OCI-LY7 (cell line): ENCODE results near the gene ZMYND8. TPM values are rescaled to one million over a fixed set of nuclear protein-coding genes. Genes with fewer than 3 reads are reported as not detected.

ENCODE experiments used
- BruUV-seq: library from RNA; stranded (reverse); fragments of 400-500 nt; replicated peaks from 2 replicates; lab custom pipeline; 2021; lab: Mats Ljungman, UMichigan
- CTCF ChIA-PET: fragments of 300-600 bp; sonication (Branson Sonifier 250); formaldehyde crosslinking; loops from one replicate; lab custom pipeline; 2022; ENCODE audit warnings: antibody characterized with exemption; ENCODE audit not compliant: unreplicated experiment; lab: Charles Lee
- POLR2A ChIA-PET: fragments of 300-600 bp; sonication (Branson Sonifier 250); formaldehyde crosslinking; loops from one replicate; lab custom pipeline; 2022; ENCODE audit warnings: antibody characterized with exemption; lab: Charles Lee
- DNase-seq: peaks from one replicate; pipeline ENCODE4 v3.0.0-alpha.2; 2015; ENCODE audit warnings: low spot score
- H2AFZ ChIP-seq: fragments of 200-600 bp; sonication (generic), shearing (Covaris generic); 2 replicates; pipeline ENCODE4 v1.6.1; 2014; ENCODE audit warnings: mild to moderate bottlenecking, antibody characterized with exemption, low read length, moderate library complexity
- H3K27ac ChIP-seq: fragments of 200-600 bp; sonication (generic); 2 replicates; pipeline ENCODE4 v1.5.1; 2014; ENCODE audit warnings: mixed run types, low read depth, mild to moderate bottlenecking, moderate library complexity, low read length, inconsistent platforms; ENCODE audit not compliant: poor library complexity, severe bottlenecking
- H3K36me3 ChIP-seq: fragments of 200-600 bp; sonication (generic); 2 replicates; pipeline ENCODE4 v1.6.1; 2014; ENCODE audit warnings: mild to moderate bottlenecking, antibody characterized with exemption, low read length, moderate library complexity, mixed read lengths; ENCODE audit not compliant: insufficient read depth
- H3K4me1 ChIP-seq: fragments of 200-600 bp; sonication (generic); 2 replicates; pipeline ENCODE4 v1.5.1; 2014; ENCODE audit warnings: mild to moderate bottlenecking, low read length; ENCODE audit not compliant: insufficient read depth, poor library complexity, severe bottlenecking
- H3K4me2 ChIP-seq: fragments of 200-600 bp; sonication (generic); 2 replicates; pipeline ENCODE4 v1.6.1; 2014; ENCODE audit warnings: mild to moderate bottlenecking, low read length
- H3K4me3 ChIP-seq: fragments of 200-600 bp; sonication (generic); 2 replicates; pipeline ENCODE4 v1.5.1; 2014; ENCODE audit warnings: mild to moderate bottlenecking, low read depth, low read length; ENCODE audit not compliant: poor library complexity, severe bottlenecking
- H3K79me2 ChIP-seq: fragments of 200-600 bp; sonication (generic); 2 replicates; pipeline ENCODE4 v1.6.1; 2016; ENCODE audit warnings: low read depth, mild to moderate bottlenecking, low read length, moderate library complexity, mixed read lengths; ENCODE audit not compliant: insufficient read depth
- H3K9me2 ChIP-seq: fragments of 200-600 bp; sonication (generic); 2 replicates; pipeline ENCODE4 v1.6.1; 2016; ENCODE audit warnings: mild to moderate bottlenecking, low read length, mixed read lengths; ENCODE audit not compliant: insufficient read depth
- H3K9me3 ChIP-seq: fragments of 200-600 bp; sonication (generic); 2 replicates; pipeline ENCODE4 v1.6.1; 2014; ENCODE audit warnings: mild to moderate bottlenecking, mixed run types, low read length, mixed read lengths
- H4K20me1 ChIP-seq: fragments of 200-600 bp; sonication (generic); 2 replicates; pipeline ENCODE4 v1.6.1; 2014; ENCODE audit warnings: mild to moderate bottlenecking, antibody characterized with exemption, low read length, moderate library complexity, mixed read lengths; ENCODE audit not compliant: insufficient read depth
- EZH2phosphoT487 ChIP-seq: fragments of 200-600 bp; sonication (generic); IDR thresholded peaks from 2 replicates; pipeline ENCODE4 v1.6.1; 2018; ENCODE audit warnings: low read depth, borderline replicate concordance, mild to moderate bottlenecking, mixed run types, antibody characterized with exemption, low read length, moderate library complexity, mixed read lengths
- intact Hi-C: fragments of 100-400 bp; cut with micrococcal nuclease; formaldehyde crosslinking; loops from one replicate; pipeline ENCODE4 v1.10.0; 2022; ENCODE audit not compliant: unreplicated experiment
- total RNA-seq, 2 experiments: library from RNA; depleted of rRNA in 1 of 2; stranded (reverse); fragments of >200 nt in 1 of 2; shearing (Covaris generic) in 1 of 2; gene quantifications; 2 replicates each; pipeline ENCODE4 v1.2.3, GENCODE V29; 2014 to 2022
- TF ChIP-seq, protein P1 (sequence below): fragments of 200-600 bp; sonication (generic); conservative IDR thresholded peaks from 2 replicates; pipeline ENCODE4 v1.5.1; 2014; ENCODE audit warnings: mild to moderate bottlenecking, antibody characterized with exemption, low read length, moderate library complexity, mixed read lengths

Gene ZMYND8
- total RNA-seq, 2 experiments from 2014 or later, result 30.4 to 69.1 TPM

DNA sequence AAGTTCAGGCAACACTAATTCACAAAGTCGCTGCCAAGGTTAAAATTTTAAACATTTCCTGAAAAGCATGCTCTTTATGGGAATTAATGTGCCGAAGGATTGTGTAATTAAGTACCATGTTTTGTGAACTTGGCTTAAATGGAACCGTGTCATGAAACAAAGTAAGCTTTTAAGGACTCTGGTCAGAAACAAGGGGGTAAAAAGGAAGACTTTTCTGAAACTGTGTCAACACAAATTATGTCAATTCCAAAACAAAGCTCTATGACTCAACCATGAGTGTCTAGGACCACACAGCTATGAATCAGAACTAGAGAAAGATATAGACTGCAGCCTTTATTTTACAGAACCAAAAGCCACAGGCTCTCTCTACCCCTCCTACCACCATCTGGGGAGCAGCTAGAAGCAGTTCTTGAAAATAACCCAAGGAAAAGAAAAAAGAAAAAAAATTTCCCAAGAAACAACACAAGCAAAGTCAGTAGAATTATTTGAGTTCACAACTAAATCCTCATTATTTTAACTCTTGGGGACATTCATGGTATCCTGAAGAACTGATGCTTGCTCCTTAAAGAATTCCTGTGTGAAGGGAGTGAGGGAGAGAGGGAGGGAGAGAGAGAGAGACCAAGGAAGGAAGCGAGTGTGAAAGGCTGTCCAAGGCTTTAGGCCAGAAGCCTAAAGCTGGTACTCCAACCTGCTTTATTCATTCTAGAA is 81.9 kb downstream of the ZMYND8 start:
- intact Hi-C loops, result loop anchor here (5.0 kb wide), 2 partner anchors 77 to 228 kb away; partner anchors contain the start of gene NCOA3
- no peaks in the 10 kb centered on the region for H4K20me1 ChIP-seq
- ChIA-PET CTCF (interaction anchor here (4.6 kb wide), 1 partner anchor 109 kb away, joined by 22 read pairs; no protein-coding TSS in a partner anchor), POLR2A (interaction anchor here (1.3 to 3.2 kb wide), 3 partner anchors 11 to 84 kb away, joined by 3 to 15 read pairs (median 5); no protein-coding TSS in a partner anchor)
- peaks cover 36% of the 10 kb centered on the region for H3K79me2 ChIP-seq
- peaks cover 91% of the 10 kb centered on the region for H3K36me3 ChIP-seq
- no peak overlapping the region for H3K4me2 ChIP-seq
- DNase-seq, result no peak
- TSS peak; percentile 28 for BruUV-seq
- no peaks in the 10 kb centered on the region for H3K9me2 ChIP-seq
- peaks cover 26% of the 10 kb centered on the region for H3K4me1 ChIP-seq
- H2AFZ ChIP-seq, result no peak overlapping the region
- H3K27ac ChIP-seq, result peak overlapping the region; percentile 12
- TF ChIP-seq EZH2phosphoT487, result no peak
- TF ChIP-seq, protein P1, sequence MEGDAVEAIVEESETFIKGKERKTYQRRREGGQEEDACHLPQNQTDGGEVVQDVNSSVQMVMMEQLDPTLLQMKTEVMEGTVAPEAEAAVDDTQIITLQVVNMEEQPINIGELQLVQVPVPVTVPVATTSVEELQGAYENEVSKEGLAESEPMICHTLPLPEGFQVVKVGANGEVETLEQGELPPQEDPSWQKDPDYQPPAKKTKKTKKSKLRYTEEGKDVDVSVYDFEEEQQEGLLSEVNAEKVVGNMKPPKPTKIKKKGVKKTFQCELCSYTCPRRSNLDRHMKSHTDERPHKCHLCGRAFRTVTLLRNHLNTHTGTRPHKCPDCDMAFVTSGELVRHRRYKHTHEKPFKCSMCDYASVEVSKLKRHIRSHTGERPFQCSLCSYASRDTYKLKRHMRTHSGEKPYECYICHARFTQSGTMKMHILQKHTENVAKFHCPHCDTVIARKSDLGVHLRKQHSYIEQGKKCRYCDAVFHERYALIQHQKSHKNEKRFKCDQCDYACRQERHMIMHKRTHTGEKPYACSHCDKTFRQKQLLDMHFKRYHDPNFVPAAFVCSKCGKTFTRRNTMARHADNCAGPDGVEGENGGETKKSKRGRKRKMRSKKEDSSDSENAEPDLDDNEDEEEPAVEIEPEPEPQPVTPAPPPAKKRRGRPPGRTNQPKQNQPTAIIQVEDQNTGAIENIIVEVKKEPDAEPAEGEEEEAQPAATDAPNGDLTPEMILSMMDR, result no peak
- no peak overlapping the region for H3K4me3 ChIP-seq
- H3K9me3 ChIP-seq, result no peaks in the 10 kb centered on the region

GRCh38 chr20:47273591-47274235 is 82.8 kb downstream of the ZMYND8 start:
- POLR2A ChIA-PET, result interaction anchor here (1.3 to 3.2 kb wide), 4 partner anchors 10 to 110 kb away, joined by 3 to 15 read pairs (median 5); no protein-coding TSS in a partner anchor
- TF ChIP-seq, protein P1, result no peak
- no peak for TF ChIP-seq EZH2phosphoT487

More at GRCh38 chr20:47273591-47274235, 82.8 kb downstream of the ZMYND8 start:
- no peak overlapping the region for H3K4me3 ChIP-seq
- peaks cover 91% of the 10 kb centered on the region for H3K36me3 ChIP-seq
- peaks cover 35% of the 10 kb centered on the region for H3K4me1 ChIP-seq
- intact Hi-C loops, result loop anchor here (2.0 to 5.0 kb wide), 3 partner anchors 76 to 347 kb away; partner anchors contain the start of gene NCOA3
- CTCF ChIA-PET, result interaction anchor here (1.0 to 4.6 kb wide), 3 partner anchors 39 to 110 kb away, joined by 3 to 22 read pairs (median 3); no protein-coding TSS in a partner anchor
- H3K9me3 ChIP-seq, result no peaks in the 10 kb centered on the region
- no peaks in the 10 kb centered on the region for H3K9me2 ChIP-seq
- H4K20me1 ChIP-seq, result no peaks in the 10 kb centered on the region
- no peak for DNase-seq
- H2AFZ ChIP-seq, result no peak overlapping the region
- no TSS peak for BruUV-seq
- H3K4me2 ChIP-seq, result no peak overlapping the region
- peaks cover 44% of the 10 kb centered on the region for H3K79me2 ChIP-seq
- no peak overlapping the region for H3K27ac ChIP-seq
